ENCODE results near the gene SKI. TPM values are rescaled to one million over a fixed set of nuclear protein-coding genes. Genes with fewer than 3 reads are reported as not detected.

The SKI gene
- total RNA-seq, 1 donor from 2014 or later: 34.8 TPM

- DNase-seq (ENCODE audit: low read depth): no peak
Measured at GRCh38 chr1:2352341-2352896, 124.3 kb downstream of the SKI start.

GRCh38 chr1:2352897-2353550, 124.9 kb downstream of the SKI start:
- no peak for DNase-seq (ENCODE audit: low read depth)

GRCh38 chr1:2353551-2354438, 125.7 kb downstream of the SKI start:
- no peak for DNase-seq (ENCODE audit: low read depth)

- no peak for DNase-seq (ENCODE audit: low read depth)
Measured at GRCh38 chr1:2354511-2355372, 126.6 kb downstream of the SKI start.

GRCh38 chr1:2355373-2356261, 127.5 kb downstream of the SKI start:
- no peak for DNase-seq (ENCODE audit: low read depth)

GRCh38 chr1:2356401-2356800, 128.3 kb downstream of the SKI start:
- no peak for DNase-seq (ENCODE audit: low read depth)

GRCh38 chr1:2356911-2357845, 129.1 kb downstream of the SKI start:
- no peak for DNase-seq (ENCODE audit: low read depth)

GRCh38 chr1:2358072-2358471, 130.0 kb downstream of the SKI start:
- no peak for DNase-seq (ENCODE audit: low read depth)

GRCh38 chr1:2358651-2359640, 130.8 kb downstream of the SKI start:
- DNase-seq (ENCODE audit: low read depth): no peak

Other genes starting within 250 kb of the SKI start
- gene CFAP74, start 224.5 kb upstream of the SKI start, total RNA-seq: not detected in 2 replicates
- not detected in 2 replicates for gene GABRD, start 209.0 kb upstream of the SKI start, total RNA-seq
- gene PRKCZ, start 177.9 kb upstream of the SKI start, total RNA-seq: 31.3 and 34.6 TPM in 2 replicates
- gene FAAP20, start 33.5 kb upstream of the SKI start, total RNA-seq: 12.0 and 23.4 TPM in 2 replicates
- 9.4 and 24.8 TPM in 2 replicates for gene MORN1, start 163.2 kb downstream of the SKI start, total RNA-seq
- 81.8 and 82.7 TPM in 2 replicates for gene RER1, start 163.5 kb downstream of the SKI start, total RNA-seq
- 37.7 and 38.0 TPM in 2 replicates for gene PEX10, start 184.2 kb downstream of the SKI start, total RNA-seq
- gene PLCH2, start 248.0 kb downstream of the SKI start, total RNA-seq: 0.05 and 0.17 TPM in 2 replicates